H7 (cell line): ENCODE measurements around the gene DIDO1. TPM values are rescaled to one million over a fixed set of nuclear protein-coding genes. Genes with fewer than 3 reads are reported as not detected.

ENCODE experiments used
- DNase-seq: peaks from one replicate; pipeline ENCODE4 v3.0.0; 2012
- H3K27me3 ChIP-seq: 2 replicates; pipeline ENCODE4 v1.6.0; 2011; ENCODE audit warnings: mild to moderate bottlenecking, low read length; ENCODE audit not compliant: control insufficient read depth, insufficient read depth
- H3K36me3 ChIP-seq: replicated peaks from 2 replicates; pipeline ENCODE4 v1.5.1; 2011; ENCODE audit warnings: low read length; ENCODE audit not compliant: control insufficient read depth, insufficient read depth
- H3K4me3 ChIP-seq: 2 replicates; pipeline ENCODE4 v1.5.1; 2011; ENCODE audit warnings: low read depth, mild to moderate bottlenecking, control low read depth, low read length, moderate library complexity; ENCODE audit not compliant: insufficient read depth
- total RNA-seq: library from RNA; depleted of rRNA; stranded (reverse); fragments of >200 nt; shearing (Covaris generic); gene quantifications from 2 replicates; pipeline ENCODE4 v1.2.3, GENCODE V29; 2014

Gene DIDO1
- total RNA-seq, 1 experiment from 2014 or later, result 53.2 TPM

DNA sequence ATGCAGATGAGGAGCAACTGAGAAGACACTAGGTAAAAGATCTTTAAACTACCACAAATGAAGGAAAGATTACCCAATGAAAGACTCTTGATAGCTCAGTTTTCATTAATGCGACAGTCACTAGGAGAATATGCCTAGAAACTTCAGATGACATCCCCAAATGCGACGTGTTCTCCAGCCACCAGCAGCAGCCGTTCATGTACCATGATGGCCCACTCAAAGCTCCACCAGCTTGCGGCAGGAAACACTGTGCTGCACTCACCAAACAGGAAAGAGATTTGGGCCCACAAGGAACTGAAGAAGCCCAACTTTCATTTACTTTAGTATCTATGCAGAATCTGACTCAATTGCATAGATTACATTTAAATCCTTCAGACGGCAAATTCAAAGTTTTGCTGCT lies 7.5 kb downstream of the DIDO1 start:
- Histone ChIP-seq H3K27me3 (no peaks in the 10 kb centered on the region), H3K4me3 (no peak overlapping the region), H3K36me3 (no peaks in the 10 kb centered on the region; the same call in 1 of the 2 replicates)
- no peak for DNase-seq

DNA sequence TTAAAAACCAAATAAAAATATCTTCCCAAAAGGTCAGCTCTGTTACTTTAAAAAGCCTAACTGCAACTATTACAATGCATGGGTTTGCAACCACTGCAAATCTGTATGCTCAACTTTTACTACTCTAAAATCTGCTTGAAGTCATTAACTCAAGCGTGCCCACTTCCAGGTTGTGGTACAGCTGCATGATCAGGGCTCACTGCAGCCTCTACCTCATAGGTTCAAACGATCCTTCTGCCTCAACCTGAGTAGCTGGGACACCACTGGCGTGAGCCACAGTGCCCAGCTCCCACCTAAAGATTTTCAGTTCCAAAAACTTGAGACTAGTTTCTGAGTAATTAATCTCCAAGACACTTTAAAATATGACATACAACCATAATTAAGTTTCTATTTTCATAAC lies 8.2 kb downstream of the DIDO1 start:
- no peak for DNase-seq
- peaks cover 5% of the 10 kb centered on the region for H3K36me3 ChIP-seq
- H3K4me3 ChIP-seq, result no peak overlapping the region

DNA sequence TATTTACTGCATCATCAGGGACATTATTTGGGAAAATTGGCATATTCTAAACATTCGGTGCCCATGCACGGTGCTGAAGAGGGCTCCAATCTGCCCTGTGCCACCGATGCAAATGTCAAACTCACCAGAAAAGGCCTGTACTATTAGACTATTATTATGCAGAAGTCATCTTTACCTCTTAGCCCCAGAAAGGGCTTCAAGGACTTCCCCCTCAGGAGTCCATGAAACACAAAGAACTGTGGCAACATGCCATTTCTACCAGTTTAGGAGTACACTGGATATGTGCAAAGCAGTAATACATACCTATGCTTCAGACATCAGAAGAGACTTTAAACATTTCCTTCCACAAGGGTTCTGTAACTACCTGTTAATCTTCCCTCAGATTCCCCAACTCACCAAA lies 8.6 kb downstream of the DIDO1 start:
- Histone ChIP-seq H3K27me3 (no peaks in the 10 kb centered on the region), H3K4me3 (no peak overlapping the region)

More for the DNA sequence above, 8.2 kb downstream of the DIDO1 start:
- H3K27me3 ChIP-seq, result no peaks in the 10 kb centered on the region

DNA sequence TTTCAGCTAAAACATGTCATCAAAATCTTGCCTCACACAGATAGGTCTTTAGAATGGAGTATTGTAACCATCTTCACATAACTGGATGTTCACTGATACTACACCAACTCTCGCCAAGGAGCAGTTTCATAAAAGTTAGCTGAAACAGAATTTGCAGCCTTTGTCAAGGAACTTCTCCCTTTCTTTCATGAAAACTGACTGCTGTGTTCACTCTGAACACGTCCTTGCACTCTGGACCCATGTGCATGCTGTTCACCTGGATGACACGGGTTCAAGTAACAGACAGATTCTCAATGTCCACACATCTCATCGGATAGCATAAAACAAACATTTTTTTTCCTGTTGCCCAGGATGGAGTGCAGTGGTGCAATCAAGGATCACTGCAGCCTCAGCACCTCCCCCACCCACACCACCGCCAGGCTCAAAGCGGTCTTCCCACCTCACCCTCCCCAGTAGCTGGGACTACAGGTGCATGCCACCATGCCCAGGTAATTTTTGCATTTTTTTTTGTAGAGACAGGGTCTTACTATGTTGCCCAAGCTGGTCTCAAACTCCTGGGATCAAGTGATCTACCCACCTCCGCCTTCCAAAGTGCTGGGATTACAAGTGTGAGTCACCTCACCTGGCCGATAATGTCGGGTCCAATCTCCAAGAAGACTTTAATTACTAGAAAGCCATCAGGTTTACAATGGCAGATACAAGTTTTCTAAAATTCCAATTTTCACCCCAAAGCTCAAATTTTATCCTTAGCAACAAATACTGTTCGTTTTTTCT lies 9.4 kb downstream of the DIDO1 start:
- peaks cover 11% of the 10 kb centered on the region for H3K36me3 ChIP-seq
- no peak for DNase-seq
- no peaks in the 10 kb centered on the region for H3K27me3 ChIP-seq
- no peak overlapping the region for H3K4me3 ChIP-seq

More for the DNA sequence above, 8.6 kb downstream of the DIDO1 start:
- H3K36me3 ChIP-seq, result peaks cover 8% of the 10 kb centered on the region
- no peak for DNase-seq

DNA sequence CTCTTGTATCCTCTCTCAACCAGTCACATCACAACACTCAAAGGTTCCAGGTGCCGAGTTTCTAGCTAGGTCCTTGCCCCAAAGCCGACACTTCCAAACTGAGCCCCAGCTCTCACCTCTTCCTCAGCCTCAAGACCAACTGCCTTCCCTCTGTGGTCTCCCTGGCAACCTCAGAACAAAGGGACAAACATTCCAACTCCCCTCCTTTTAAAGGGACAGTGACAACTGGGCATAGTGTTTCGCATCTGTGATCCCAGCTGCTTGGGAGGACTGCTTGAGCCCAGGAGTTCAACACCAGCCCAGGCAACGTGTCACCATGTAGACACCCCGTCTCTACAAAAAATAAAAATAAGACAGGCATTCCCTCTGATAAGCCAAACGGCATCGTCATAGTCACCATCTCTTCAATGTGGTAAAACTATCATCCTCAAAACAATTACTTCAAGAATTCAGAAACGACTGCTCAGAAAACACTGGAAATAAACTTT lies 11.3 kb downstream of the DIDO1 start:
- no peaks in the 10 kb centered on the region for H3K27me3 ChIP-seq
- peaks cover 22% of the 10 kb centered on the region for H3K36me3 ChIP-seq
- DNase-seq, result peak; percentile 88
- H3K4me3 ChIP-seq, result no peak overlapping the region

DNA sequence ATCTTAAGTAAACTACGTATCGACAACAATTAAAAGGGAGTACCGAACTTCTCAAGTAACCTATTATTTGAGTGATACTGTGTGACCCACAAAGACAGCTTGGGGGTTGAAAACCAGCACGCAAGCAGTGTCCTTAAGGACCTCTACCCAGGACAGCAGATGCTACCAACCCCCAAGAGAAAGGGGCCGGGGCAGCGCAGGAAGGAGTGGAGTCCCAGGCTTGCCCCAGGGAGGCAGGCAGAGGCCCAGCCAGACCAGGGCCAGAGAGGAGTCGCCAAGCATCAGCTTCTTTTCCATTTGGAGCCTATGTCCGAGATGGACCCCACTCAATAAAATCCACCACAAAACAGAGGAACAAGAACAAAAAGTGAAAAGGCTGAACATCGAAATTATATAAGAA lies 11.9 kb downstream of the DIDO1 start:
- peaks cover 28% of the 10 kb centered on the region for H3K36me3 ChIP-seq
- no peaks in the 10 kb centered on the region for H3K27me3 ChIP-seq
- H3K4me3 ChIP-seq, result no peak overlapping the region
- DNase-seq, result no peak

DNA sequence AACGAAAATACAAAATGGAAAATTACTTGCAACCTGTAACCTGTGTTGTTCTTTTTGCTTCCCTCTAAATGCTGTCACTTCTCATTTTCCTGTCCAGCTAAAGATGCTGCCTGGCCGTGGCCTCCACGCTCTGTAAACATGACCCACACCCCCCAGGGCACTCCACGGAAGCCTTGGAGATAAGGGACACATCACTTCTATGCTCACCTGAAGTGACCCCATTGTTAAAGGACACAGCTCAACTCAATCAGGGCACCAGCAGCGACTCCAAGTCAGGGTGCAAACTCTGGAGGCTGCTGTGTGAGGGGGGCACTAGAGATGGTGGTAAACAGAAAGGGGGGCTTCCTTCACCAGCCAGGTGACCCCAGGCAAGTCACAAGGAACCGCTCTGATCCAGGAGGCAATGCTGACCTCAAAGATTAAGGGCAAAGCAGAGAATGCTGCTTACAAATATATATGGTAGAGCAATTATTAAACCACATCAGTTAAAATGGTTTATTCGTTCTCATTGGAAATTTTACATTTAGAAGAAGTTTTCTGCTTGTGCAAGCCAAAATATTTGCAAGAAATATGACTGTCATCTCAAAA lies 13.2 kb downstream of the DIDO1 start:
- DNase-seq, result no peak
- Histone ChIP-seq H3K36me3 (peaks cover 40% of the 10 kb centered on the region), H3K4me3 (no peak overlapping the region), H3K27me3 (no peaks in the 10 kb centered on the region)

DNA sequence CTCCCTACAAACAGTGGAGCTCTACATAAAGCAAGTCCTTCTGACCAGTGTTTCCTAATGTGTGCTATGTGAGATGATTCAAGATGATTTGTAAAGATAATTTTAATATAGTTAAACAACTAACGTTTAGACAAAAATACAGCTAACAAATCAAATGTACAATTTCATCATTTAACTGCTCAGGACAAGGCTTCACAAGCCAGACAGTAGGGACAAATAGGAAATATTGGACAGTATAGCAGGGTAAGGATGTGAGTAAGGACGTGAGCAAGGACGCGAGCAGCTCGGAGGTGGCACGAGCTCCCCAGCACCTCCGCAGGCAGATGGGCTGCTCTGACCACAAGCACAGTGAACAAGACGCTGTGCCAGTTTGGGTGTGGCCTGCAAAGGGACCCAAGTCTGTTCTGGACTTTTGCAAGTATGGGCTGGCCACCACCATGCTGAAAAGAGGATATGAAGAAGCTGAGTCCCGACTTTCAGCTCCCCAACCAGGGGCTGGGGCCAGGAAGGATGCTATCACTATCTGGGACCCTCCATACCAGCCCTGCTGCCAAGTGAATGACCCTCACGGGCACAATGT lies 14.5 kb downstream of the DIDO1 start:
- DNase-seq, result no peak
- H3K36me3 ChIP-seq, result peaks cover 52% of the 10 kb centered on the region
- no peaks in the 10 kb centered on the region for H3K27me3 ChIP-seq
- H3K4me3 ChIP-seq, result no peak overlapping the region

DNA sequence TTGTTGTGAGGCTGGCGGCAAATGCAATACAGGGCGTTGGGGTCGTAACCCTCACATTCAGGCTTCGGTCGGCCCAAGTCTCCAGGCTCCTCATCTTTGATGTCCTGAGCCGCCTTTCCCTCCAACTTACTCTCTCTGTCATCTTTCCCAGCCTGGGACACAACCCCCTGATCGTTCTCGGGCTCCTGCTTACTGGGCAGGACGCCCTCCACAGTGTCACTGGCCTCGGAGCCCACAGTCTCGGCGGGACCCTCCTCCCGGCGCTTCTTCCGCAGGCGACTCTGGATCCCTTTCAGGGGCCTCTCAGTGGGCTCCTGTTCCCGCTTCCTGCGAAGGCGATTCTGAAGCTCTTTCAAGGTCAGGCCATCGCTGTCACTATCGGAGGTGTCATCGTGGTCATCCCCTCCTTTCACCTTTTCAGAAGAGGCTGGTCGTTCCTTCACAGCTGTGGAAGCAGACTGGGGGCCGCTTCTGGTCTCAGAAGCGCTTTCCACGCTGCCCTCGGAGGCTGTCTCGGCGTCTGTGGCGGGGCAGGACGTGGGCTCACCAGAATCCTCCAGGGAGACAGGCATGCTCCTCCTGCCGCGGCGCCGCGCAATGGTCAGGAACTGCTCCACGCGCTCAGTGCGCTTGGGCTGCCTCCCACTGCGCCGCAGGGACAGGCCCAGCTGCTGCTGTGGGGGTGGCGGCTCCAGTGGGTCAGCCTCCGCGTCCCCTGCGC lies 15.4 kb downstream of the DIDO1 start:
- Histone ChIP-seq H3K27me3 (no peaks in the 10 kb centered on the region), H3K4me3 (no peak overlapping the region), H3K36me3 (peaks cover 60% of the 10 kb centered on the region)
- DNase-seq, result no peak

DNA sequence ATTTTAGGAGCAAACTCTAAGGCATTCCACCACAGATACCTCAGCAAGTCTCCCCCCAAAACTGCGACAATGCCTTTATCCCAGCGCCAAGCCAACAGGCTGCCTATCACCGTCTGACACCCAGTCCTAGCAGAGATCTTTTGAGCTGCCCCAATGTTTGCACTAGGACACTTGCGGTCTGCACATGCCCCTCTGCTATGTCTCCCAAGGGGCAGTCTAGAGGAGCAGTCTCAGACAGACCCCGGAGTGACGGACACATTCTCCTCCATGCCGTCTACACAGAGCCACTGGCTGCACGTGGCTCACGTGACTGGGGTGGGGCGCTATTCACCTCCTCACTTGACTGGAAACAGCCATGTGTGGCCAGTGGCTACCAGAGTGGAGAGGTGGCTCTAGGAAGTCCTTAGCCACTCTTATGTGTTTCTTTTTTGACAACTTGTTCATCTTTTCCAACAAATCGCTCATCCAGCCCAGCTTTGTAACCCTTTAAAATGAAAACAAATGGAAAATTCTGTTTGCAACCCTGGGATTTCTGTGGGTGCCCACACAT lies 16.0 kb downstream of the DIDO1 start:
- DNase-seq, result no peak
- no peaks in the 10 kb centered on the region for H3K27me3 ChIP-seq
- peaks cover 67% of the 10 kb centered on the region for H3K36me3 ChIP-seq
- no peak overlapping the region for H3K4me3 ChIP-seq

DNA sequence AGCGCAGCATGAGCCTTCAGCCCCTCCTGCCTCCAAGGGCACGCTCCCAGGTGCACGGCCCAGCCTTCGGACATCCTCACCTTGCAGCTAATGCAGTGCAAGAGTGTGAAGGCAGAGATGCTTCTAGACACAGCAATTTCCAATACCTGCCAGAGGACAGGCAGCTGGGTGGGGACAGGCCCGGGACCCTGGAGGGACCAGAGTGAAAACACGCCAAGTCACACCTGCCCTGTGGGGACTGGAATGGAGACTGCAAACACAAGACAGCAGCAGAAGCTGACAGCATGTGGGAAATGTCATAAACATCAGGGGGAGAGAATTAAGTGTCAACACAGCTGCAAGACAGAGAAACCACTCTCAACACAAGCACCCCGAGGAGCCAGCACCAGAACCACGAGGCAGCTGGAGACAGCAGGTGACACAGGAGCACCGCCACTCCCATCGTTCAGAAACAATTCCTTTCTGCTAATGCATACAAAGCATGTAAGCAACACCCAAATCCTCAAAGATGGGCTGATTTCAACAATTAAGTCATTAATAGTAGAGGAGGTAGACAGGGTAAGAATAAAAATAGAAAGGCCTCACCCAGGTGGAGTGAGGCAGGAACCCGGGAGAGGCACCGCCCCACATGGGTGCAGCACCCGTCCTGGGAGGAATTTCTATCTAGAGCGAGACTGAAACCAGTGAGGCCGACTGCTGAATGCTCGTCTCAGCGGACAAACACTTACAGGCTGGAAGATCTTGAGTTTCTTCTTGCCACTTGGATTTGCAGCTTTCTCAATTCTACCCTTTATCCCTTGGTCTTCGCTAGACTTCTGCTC lies 17.1 kb downstream of the DIDO1 start:
- Histone ChIP-seq H3K27me3 (no peaks in the 10 kb centered on the region), H3K36me3 (peaks cover 76% of the 10 kb centered on the region)
- DNase-seq, result no peak

DNA sequence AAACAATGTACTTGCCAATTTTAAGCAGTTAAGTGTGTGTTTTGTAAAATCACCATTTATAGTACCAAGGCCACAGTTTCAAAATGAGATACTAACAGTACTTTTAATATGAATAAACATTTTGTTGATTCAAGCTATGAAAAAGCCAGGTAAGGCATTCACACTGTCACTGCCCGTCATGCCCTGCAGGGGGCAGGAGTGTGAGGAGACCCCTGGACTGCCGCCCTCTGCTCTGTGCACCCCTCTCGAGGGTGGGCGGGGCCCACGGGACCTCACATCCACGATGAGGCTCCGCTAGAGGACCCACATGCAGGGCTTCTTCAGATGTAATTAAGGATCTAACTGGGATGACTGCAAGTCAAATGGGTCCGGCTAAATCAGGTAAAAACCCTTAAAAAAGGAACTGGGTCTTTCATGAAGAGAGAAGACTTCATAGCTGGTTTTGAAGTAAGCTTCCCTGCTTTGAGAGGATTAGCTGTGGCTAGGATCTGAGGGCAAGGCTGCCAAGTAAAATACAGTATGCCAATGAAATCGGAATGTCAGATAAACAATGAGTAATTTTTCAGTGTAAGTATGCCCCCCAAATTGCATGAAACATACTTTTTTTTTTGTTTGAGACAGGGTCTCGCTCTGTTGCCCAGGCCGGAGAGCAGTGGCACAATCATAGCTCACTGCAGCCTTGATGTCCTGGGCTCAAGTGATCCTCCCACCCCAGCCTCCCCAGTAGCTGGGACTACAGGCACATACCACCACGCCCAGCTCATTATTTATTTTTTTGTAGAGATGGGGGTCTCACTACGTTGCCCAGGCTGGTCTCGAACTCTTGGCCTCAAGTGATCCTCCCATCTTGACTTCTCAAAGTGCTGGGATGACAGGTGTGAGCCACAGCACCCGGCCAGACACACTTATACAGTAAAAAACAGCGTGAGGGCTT lies 18.7 kb downstream of the DIDO1 start:
- DNase-seq, result peak; percentile 90
- peaks cover 81% of the 10 kb centered on the region for H3K36me3 ChIP-seq
- no peak overlapping the region for H3K4me3 ChIP-seq
- no peaks in the 10 kb centered on the region for H3K27me3 ChIP-seq

More for the DNA sequence above, 17.1 kb downstream of the DIDO1 start:
- no peak overlapping the region for H3K4me3 ChIP-seq
